ENCODE data around the gene C9orf50.

DNA sequence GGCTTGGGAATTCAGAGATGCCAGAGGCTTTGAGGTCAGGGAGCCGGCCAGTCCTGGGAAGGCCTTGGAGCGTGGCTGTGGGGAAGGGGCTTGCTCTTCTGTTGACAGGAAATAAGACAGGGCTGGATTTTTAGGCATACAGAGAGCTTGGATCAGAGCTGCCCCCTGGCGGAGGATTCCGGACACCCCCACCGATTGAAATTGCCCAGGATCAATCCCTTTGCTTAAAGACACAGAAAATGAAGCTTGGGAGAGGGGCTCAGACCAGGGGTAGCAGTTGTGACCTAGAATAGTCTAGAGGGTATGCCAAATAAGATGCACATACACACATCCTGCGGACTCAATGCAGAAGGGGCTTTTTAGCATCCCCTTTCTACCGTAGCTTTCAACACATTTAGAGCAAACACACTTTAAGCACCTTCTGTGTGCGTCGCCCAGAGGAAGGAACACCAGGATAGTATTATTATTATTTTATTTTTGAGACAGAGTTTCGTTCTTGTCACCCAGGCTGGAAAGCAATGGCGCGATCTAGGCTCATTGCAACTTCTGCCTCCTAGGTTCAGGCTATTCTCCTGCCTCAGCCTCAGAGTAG, 3.4 kb upstream of the C9orf50 start:
- TF ChIP-seq, protein P1, sequence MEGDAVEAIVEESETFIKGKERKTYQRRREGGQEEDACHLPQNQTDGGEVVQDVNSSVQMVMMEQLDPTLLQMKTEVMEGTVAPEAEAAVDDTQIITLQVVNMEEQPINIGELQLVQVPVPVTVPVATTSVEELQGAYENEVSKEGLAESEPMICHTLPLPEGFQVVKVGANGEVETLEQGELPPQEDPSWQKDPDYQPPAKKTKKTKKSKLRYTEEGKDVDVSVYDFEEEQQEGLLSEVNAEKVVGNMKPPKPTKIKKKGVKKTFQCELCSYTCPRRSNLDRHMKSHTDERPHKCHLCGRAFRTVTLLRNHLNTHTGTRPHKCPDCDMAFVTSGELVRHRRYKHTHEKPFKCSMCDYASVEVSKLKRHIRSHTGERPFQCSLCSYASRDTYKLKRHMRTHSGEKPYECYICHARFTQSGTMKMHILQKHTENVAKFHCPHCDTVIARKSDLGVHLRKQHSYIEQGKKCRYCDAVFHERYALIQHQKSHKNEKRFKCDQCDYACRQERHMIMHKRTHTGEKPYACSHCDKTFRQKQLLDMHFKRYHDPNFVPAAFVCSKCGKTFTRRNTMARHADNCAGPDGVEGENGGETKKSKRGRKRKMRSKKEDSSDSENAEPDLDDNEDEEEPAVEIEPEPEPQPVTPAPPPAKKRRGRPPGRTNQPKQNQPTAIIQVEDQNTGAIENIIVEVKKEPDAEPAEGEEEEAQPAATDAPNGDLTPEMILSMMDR (IDR thresholded peaks at IDR 0.05): peak; percentile 72 to 83 (median 74)
- TF ChIP-seq EP300 (IDR thresholded peaks at IDR 0.05) (no peak), POLR2A (IDR thresholded peaks at IDR 0.05; ENCODE audit: low read depth) (no peak), POLR2AphosphoS5 (IDR thresholded peaks at IDR 0.05) (no peak)
